HG02870 (cell line): ENCODE measurements around the gene ARHGEF18.

Experiments
- ATAC-seq: cut with Tn5 transposase; IDR thresholded peaks from one replicate; pipeline ENCODE4 v1.9.1; 2021; ENCODE audit warnings: mild to moderate bottlenecking, moderate library complexity; ENCODE audit not compliant: unreplicated experiment

Gene ARHGEF18

GRCh38 chr19:7381073-7381390 lies 32.3 kb downstream of the ARHGEF18 start:
- ATAC-seq, result no peak

- ATAC-seq, result no peak
These were observed 34.0 kb downstream of the ARHGEF18 start for GRCh38 chr19:7382694-7383093.

- ATAC-seq, result no peak
These were observed 34.5 kb downstream of the ARHGEF18 start for GRCh38 chr19:7383284-7383683.

GRCh38 chr19:7385062-7385461 lies 36.3 kb downstream of the ARHGEF18 start:
- ATAC-seq, result no peak

- no peak for ATAC-seq
These were observed 37.6 kb downstream of the ARHGEF18 start for GRCh38 chr19:7386308-7386707.

- no peak for ATAC-seq
These were observed 38.0 kb downstream of the ARHGEF18 start for GRCh38 chr19:7386769-7387168.

GRCh38 chr19:7391218-7391670 lies 42.5 kb downstream of the ARHGEF18 start:
- no peak for ATAC-seq

- ATAC-seq, result no peak
These were observed 44.7 kb downstream of the ARHGEF18 start for GRCh38 chr19:7393459-7393858.

GRCh38 chr19:7393939-7394730 lies 45.4 kb downstream of the ARHGEF18 start:
- ATAC-seq, result no peak

- peak; percentile 62 for ATAC-seq
These were observed 46.1 kb downstream of the ARHGEF18 start for GRCh38 chr19:7394731-7395359.

- ATAC-seq, result peak; percentile 24
These were observed 46.8 kb downstream of the ARHGEF18 start for GRCh38 chr19:7395360-7396066.

- ATAC-seq, result no peak
These were observed 49.0 kb downstream of the ARHGEF18 start for GRCh38 chr19:7397687-7398086.
